Measurements from ENCODE around the gene NOD1. TPM values are rescaled to one million over a fixed set of nuclear protein-coding genes. Genes with fewer than 3 reads are reported as not detected.
"Not testable (repeated sequence)": the region's sequence is repeated elsewhere in the genome, so short reads cannot be mapped to it uniquely, and the experiment has no call there.

The NOD1 gene
- total RNA-seq, 2 donors from 2014 or later = 16.6 to 18.0 TPM

DNA sequence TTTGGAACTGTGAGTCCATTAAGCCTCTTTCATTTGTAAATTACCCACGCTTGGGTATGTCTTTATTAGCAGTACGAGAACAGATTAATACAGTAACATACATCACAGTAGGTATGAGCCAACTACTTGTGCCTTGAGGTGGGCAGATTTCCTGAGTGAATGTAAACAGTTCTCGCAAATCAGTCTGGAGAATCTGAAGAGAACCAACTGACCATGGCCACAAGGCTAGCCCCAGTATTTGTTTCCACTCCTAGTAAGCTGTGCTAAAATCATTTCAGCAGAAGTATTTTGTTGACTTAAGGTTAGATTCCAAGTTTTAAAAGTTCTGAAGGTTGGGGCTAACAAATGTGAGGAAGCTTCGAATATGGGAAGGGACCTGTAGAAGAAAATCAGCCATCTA lies 82.9 kb downstream of the NOD1 start:
- intact Hi-C loops (cut with DNase I) = no loop called here

DNA sequence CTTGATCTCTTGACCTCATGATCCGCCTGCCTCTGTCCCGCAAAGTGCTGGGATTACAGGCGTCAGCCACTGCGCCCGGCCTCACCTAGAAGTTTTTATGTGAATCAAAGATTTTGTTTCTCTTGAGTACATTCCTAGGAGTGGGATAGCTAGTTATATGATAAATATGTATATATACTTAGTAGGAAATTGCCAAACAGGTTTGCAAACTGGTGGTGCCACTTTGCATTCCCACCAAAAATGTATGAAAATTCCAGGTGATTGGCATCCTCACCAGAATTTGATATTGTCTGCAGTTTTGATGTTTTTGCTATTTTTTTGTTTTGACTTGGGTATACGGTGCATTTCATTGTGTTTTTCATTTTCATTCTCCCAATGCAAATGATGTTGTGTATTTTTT lies 86.8 kb downstream of the NOD1 start:
- no peak for DNase-seq (ENCODE audit: low spot score)
- intact Hi-C loops (cut with DNase I) = no loop called here

More for the DNA sequence above, 82.9 kb downstream of the NOD1 start:
- no peak for DNase-seq (ENCODE audit: low spot score)

DNA sequence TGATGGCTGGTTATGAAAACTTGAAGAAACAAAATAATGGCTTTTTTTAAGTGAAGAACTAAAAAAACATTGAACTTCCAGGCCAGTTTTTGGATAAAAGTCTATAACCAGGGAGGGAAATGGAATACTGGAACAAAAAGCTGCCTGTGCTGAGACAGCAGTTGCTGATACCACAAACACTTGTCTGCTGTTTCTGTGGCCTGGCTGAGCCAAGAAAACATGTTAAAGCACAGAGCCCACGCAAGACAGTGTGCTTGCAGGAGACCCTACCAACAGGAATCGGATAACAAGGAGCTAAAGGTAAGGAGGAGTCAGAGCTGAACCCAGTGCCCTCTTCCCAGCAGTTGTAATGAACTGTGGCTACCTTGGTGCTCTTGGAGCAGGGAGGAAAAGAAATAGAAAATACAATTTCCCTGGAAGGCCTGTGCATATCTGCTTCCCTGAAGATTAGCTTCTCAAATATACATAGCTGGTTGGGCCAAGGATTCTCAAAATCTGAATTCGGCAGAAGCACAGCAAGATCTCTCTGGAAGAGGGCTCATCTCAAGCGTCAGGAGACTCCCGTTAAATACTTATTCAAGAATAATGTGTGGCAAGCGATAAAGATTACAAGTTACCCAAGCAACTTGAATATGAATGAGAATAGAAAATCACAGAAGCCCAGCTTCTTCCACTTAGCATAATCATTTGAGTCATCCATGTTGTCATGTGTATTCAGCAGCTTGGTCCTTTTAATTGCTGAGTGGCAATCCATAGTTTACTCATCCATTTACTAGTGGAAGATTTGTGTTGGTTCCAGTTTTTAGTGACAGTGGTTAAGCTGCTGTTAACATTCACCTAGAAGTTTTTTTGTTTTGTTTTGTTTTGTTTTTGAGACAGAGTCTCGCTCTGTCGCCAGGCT lies 87.6 kb downstream of the NOD1 start:
- no peak for DNase-seq (ENCODE audit: low spot score)
- intact Hi-C loops (cut with DNase I) = no loop called here

DNA sequence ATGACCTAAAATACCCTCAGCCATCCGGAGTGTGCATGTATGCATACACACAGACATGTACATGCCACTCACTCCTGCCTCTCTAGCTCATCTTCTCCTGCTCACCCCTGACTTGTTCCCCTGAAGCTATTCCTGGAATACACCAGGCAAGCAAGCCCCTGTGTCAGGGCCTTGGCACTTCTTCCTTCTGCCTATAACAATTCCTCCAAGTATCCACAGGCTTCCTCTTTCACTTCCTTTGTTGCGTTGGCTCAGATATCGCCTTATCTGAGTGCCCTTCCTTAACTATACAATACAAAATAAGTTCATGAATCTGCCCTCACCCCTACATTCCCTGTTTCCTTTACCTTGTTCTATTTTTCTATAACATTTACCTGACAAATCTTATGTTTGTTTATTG lies 88.8 kb downstream of the NOD1 start:
- intact Hi-C loops (cut with DNase I) = no loop called here
- DNase-seq (ENCODE audit: low spot score) = no peak

DNA sequence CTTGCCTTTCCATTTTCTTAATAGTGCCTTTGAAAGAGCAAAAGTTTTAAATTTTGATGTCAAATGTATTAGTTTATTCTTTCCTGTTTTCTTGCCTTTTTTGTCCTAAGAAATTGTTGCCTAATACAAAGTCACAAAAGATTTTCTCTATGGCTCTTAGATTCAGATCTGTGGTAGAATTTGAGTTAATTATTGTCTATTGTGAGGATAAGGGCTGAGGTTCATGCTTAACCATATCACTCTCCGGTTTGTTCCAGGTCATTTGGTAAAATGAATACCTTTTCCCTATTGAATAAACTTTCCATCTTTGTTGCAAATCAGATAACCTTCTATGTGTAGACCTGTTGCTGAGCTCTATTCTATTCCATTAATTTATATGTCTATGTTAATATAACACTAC lies 96.0 kb downstream of the NOD1 start:
- intact Hi-C loops (cut with DNase I) = no loop called here
- no peak for DNase-seq (ENCODE audit: low spot score)

DNA sequence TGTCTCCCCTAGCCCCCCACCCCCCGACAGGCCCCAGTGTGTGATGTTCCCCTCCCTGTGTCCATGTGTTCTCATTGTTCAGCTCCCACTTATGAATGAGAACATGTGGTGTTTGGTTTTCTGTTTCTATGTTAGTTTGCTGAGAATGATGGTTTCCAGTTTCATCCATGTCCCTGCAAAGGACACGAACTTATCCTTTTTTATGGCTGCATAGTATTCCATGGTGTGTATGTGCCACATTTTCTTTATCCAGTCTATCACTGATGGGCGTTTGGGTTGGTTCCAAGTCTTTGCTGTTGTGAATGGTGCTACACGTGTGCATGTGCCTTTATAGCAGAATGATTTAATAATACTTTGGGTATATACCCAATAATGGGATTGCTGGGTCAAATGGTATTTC lies 97.8 kb downstream of the NOD1 start:
- DNase-seq (ENCODE audit: low spot score); intact Hi-C loops (cut with DNase I): not testable (repeated sequence)

DNA sequence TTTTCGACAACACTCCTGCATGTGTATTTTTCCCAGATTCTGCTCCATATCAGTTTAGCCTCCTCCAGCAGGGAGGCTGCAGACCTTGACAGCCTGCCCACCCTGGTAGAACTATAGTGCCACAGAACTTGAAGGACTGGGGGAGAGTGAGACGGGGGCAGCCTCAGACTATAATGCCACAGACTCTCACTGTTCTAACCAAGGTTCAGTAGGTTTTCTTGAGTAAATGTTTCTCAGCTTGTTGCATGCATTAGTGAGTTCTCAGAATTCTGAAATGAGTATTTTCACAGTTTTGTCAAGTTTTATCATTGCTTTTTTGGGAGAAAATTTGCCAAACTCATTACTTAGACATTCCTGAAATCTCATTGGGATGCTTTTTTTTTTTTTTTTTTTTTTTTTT lies 98.3 kb downstream of the NOD1 start:
- DNase-seq (ENCODE audit: low spot score) = no peak
- intact Hi-C loops (cut with DNase I) = no loop called here

DNA sequence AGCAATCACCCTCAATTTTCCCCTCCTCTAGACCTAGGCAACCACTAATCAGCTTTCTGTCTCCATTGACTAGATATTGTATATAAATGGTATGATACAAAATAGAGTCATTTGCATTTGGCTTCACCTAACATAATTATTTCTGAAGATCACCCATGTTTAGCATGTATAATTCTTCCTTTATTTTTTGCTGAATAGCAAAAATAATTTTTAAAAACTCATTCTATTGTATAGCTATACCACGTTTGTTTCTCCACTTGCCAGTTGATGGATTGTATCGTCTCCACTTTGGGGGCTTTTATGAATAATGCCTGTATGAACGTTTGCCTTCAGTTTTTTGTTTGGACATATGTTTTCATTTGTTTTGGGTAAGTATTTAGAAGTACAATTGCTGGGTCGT lies 98.8 kb downstream of the NOD1 start:
- intact Hi-C loops (cut with DNase I) = no loop called here
- no peak for DNase-seq (ENCODE audit: low spot score)

DNA sequence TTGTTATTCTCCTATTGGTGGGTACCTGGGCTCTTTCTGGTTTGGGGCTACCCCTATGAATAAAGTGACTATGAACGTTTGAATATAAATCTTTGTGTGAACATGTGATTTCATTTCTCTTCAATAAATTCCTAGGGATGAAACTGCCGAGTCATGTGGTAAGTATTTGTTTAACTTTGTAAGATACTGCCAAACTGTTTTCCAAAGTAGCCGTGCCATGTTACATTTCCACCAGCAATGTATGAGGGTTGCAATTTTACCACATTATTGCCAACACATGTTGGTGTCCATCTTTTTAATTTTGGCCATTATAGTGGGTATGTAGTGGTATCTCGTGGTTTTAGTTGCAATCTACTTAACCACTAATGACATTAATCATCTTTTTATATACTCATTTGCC lies 99.5 kb downstream of the NOD1 start:
- intact Hi-C loops (cut with DNase I) = no loop called here
- no peak for DNase-seq (ENCODE audit: low spot score)

DNA sequence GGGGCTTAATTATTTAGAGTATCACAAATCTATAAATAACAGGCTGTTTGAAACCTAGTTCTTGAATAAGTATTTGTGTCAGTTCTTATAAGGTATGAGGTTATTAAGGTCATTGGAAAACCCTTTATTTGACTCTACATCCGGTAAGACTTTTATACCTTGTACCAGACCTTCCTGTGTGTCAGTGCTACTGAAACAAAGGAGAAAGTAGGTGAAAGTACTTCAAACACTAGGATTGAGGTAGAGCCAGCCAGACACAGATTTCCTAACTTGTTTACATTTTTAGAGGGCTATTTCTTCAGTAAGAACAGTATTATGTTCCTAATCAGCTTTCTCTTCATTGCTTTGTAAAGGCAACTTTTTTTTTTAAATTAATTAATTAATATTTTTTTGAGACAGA lies 100.3 kb downstream of the NOD1 start:
- intact Hi-C loops (cut with DNase I) = no loop called here
- DNase-seq (ENCODE audit: low spot score) = no peak

Other genes starting within 250 kb of the NOD1 start
- gene ZNRF2, start 194.2 kb downstream of the NOD1 start, total RNA-seq = 10 to 100 TPM; 12.5 to 13.5 TPM
- 10 to 100 TPM; 19.9 to 22.5 TPM for gene GGCT, start 26.0 kb upstream of the NOD1 start, total RNA-seq
- 10 to 100 TPM; 82.8 to 98.1 TPM for gene GARS1, start 116.1 kb upstream of the NOD1 start, total RNA-seq
- gene CRHR2, start 203.7 kb upstream of the NOD1 start, total RNA-seq = under 1 TPM; 0.10 to 0.60 TPM